AG04450 (cell line): ENCODE results near the gene FAM78B. TPM values are rescaled to one million over a fixed set of nuclear protein-coding genes. Genes with fewer than 3 reads are reported as not detected.

Experiments used
- CTCF ChIA-PET: fragments of 300-600, 350-600 bp; formaldehyde crosslinking; extraction: SDS; loops from one replicate; lab custom pipeline; 2022; ENCODE audit warnings: antibody characterized with exemption, inconsistent platforms; lab: Charles Lee
- POLR2A ChIA-PET: fragments of 350-600 bp; formaldehyde crosslinking; extraction: SDS; loops from one replicate; lab custom pipeline; 2021; ENCODE audit warnings: antibody characterized with exemption, inconsistent platforms; lab: Yijun Ruan, JAX
- DNase-seq: peaks from one replicate; pipeline ENCODE4 v3.0.0-alpha.2; 2011; ENCODE audit warnings: low read depth, low spot score
- H3K27ac ChIP-seq: one replicate; pipeline ENCODE4 v1.5.1; 2012; ENCODE audit warnings: low read depth, low read length, control low read depth
- H3K27me3 ChIP-seq: one replicate; pipeline ENCODE4 v1.6.0; 2012; ENCODE audit warnings: low read length; ENCODE audit not compliant: control insufficient read depth, insufficient read depth
- H3K4me3 ChIP-seq: 2 replicates; pipeline ENCODE4 v1.5.1; 2011; ENCODE audit warnings: mild to moderate bottlenecking, low read depth, low read length, control low read depth
- H3K9me3 ChIP-seq: 2 replicates; pipeline ENCODE4 v1.5.1; 2012; ENCODE audit warnings: low read length; ENCODE audit not compliant: control insufficient read depth, insufficient read depth
- polyA plus RNA-seq: library from polyadenylated mRNA; depleted of rRNA; stranded (reverse); fragments of >200 nt; gene quantifications from 2 replicates; pipeline ENCODE4 v1.2.3, GENCODE V29; 2011
- TF ChIP-seq, protein P1 (sequence below): IDR thresholded peaks from 2 replicates; pipeline ENCODE4 v1.5.1; 2011; ENCODE audit warnings: low read depth, low read length, control low read depth, inconsistent platforms

FAM78B gene
- polyA plus RNA-seq, 1 experiment, result 0.05 TPM

DNA sequence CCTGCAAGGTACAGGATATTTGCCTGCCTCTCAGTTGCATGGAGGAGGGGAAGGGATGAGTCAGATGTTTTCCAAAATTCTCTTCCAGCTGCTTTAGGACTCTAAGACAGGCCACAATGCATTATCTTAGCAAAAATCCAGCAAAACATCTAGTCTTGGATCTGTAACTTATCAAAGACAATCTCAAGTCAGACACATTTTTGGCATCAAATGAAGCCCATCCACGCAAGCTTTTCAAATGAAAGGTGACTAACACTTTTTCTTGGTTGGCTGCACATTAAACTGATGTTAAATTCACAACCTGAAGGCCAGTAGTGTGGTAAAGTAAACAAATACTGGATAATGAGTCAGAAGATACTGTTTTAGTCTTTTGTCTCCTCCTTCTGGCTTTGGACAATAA lies 21.3 kb downstream of the FAM78B start:
- Histone ChIP-seq H3K27ac (no peak overlapping the region), H3K9me3 (no peaks in the 10 kb centered on the region; the same call in 1 of the 2 replicates), H3K4me3 (no peak overlapping the region), H3K27me3 (no peaks in the 10 kb centered on the region)
- no peak for DNase-seq
- ChIA-PET CTCF (no interaction called here), POLR2A (no interaction called here)
- TF ChIP-seq, protein P1, sequence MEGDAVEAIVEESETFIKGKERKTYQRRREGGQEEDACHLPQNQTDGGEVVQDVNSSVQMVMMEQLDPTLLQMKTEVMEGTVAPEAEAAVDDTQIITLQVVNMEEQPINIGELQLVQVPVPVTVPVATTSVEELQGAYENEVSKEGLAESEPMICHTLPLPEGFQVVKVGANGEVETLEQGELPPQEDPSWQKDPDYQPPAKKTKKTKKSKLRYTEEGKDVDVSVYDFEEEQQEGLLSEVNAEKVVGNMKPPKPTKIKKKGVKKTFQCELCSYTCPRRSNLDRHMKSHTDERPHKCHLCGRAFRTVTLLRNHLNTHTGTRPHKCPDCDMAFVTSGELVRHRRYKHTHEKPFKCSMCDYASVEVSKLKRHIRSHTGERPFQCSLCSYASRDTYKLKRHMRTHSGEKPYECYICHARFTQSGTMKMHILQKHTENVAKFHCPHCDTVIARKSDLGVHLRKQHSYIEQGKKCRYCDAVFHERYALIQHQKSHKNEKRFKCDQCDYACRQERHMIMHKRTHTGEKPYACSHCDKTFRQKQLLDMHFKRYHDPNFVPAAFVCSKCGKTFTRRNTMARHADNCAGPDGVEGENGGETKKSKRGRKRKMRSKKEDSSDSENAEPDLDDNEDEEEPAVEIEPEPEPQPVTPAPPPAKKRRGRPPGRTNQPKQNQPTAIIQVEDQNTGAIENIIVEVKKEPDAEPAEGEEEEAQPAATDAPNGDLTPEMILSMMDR, result no peak

DNA sequence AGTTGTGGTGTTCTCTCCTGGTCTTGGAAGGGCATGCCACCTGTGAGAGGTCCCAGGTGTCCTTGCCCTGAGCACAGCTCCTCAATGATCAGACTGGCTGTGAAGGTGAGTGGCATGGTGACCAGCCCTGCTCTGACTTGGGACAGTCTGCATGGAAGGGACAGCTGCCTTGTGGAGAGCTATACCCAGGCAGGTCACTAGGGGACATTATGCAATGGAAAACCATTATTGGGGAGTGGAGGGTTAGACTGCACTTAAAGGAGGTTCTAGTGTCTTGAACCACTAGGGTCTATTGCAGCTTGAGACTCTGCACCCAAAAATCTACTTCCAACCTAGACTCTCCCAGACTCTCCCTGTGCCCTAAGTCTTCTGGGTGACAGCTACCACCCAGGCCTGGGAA lies 24.8 kb downstream of the FAM78B start:
- CTCF ChIA-PET, result no interaction called here
- POLR2A ChIA-PET, result no interaction called here
- no peak overlapping the region for H3K27ac ChIP-seq
- no peak for DNase-seq
- no peaks in the 10 kb centered on the region for H3K27me3 ChIP-seq
- TF ChIP-seq, protein P1, result no peak
- no peaks in the 10 kb centered on the region for H3K9me3 ChIP-seq
- H3K4me3 ChIP-seq, result no peak overlapping the region

DNA sequence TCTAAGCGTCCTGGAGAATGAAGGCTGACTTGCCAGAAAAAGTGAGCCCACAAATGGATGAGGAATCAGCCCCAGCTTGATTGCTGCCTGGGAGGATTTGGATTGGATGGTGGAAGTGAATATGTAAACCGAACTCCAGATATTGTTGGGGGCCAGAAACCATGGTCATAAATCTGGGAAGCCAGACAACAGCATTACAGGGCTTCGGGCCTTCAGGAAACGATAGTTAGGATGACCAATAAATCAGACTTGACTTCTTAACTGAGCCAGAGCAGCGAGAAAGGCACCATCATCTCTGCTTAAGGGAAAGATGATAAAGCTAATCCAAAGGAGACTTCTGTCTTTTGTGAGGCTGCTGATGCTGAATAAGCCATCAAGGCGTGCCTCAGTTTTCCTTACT lies 26.6 kb downstream of the FAM78B start:
- ChIA-PET POLR2A (no interaction called here), CTCF (no interaction called here)
- no peak overlapping the region for H3K27ac ChIP-seq
- no peaks in the 10 kb centered on the region for H3K27me3 ChIP-seq
- TF ChIP-seq, protein P1, result no peak
- no peak overlapping the region for H3K4me3 ChIP-seq
- DNase-seq, result no peak
- H3K9me3 ChIP-seq, result no peaks in the 10 kb centered on the region

DNA sequence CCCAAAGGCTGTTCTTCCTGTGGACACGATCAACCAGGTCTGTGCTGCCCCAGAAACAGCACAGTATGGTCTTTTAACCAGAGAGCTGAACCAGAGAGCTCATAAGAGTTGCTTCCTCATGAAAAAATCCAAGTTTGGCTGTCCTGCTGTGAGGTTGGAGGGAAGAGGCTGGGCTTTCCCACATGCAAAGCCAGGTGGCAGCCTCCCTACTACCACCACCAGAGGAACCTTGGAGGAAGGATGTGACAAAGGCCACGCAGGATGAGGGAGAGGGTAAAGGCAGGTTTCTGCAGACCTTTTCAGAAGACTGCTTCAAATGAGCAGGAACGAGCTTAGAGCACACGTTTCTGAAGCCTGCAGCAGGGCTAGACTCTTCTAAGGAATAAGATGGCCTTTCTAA lies 27.1 kb downstream of the FAM78B start:
- CTCF ChIA-PET, result no interaction called here
- no peak for DNase-seq
- H3K9me3 ChIP-seq, result no peaks in the 10 kb centered on the region
- H3K4me3 ChIP-seq, result no peak overlapping the region
- TF ChIP-seq, protein P1, result no peak
- POLR2A ChIA-PET, result no interaction called here
- no peaks in the 10 kb centered on the region for H3K27me3 ChIP-seq
- H3K27ac ChIP-seq, result no peak overlapping the region

DNA sequence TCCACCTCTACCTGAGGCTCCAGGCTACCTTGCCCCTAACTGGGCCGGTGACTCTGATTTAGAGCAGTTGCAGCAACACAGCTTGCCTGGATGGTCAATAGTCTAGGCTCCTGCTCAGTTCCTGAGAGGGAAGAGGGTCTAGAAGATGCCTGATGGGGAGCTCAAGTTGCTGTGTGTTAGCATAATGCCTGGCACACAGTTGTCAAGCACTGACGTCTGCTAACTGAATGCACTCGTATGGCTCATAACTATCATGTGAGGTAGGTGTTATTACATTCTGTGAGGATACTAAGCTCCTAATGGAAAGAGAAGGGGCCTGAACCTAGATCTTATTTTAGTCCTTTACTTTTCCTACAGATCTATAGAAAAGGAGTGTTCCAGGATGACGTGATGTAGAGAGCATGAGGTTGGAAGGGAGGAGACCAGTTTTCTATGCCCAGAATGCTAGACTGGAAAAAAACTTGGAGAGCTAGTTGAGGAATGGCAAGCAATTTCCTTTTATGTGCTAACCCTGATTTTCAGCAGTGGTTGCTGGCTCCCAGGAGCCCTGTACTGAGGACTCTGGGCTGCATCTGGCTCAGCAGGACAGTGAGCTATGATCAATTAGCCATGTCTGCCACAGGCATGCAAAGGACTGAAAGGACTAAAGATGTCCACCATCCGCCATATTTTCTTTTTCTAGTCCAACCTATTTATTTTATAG lies 30.0 kb downstream of the FAM78B start:
- ChIA-PET POLR2A (no interaction called here), CTCF (no interaction called here)
- Histone ChIP-seq H3K27me3 (no peaks in the 10 kb centered on the region), H3K9me3 (no peaks in the 10 kb centered on the region), H3K4me3 (no peak overlapping the region), H3K27ac (no peak overlapping the region)
- DNase-seq, result no peak
- TF ChIP-seq, protein P1, result no peak
